Endothelial cell of umbilical vein (primary cell): ENCODE measurements around the gene KTN1. TPM values are rescaled to one million over a fixed set of nuclear protein-coding genes. Genes with fewer than 3 reads are reported as not detected.

Experiments
- BruUV-seq: library from RNA; stranded (reverse); fragments of 400-500 nt; replicated peaks from 2 replicates; lab custom pipeline; 2021; lab: Mats Ljungman, UMichigan
- CTCF ChIA-PET: fragments of 300-600, 350-600 bp; sonication (Branson Sonifier 250); formaldehyde crosslinking; loops from one replicate; lab custom pipeline; 2021; ENCODE audit warnings: antibody characterized with exemption, inconsistent platforms; lab: Charles Lee
- POLR2A ChIA-PET: fragments of 300-600, 350-600 bp; sonication (Branson Sonifier 250); formaldehyde crosslinking; loops from one replicate; lab custom pipeline; 2021; ENCODE audit warnings: antibody characterized with exemption, inconsistent platforms; lab: Charles Lee
- DNase-seq: peaks from one replicate; pipeline ENCODE4 v3.0.0-alpha.2; 2011; ENCODE audit warnings: low read depth, low spot score
- FAIRE-seq: peaks from 2 replicates; lab custom pipeline; 2011; peaks lifted over from hg19 to GRCh38; lab: Jason Lieb, UNC
- H2AFZ ChIP-seq: 2 replicates; pipeline ENCODE4 v1.6.0; 2012; ENCODE audit warnings: low read depth, low read length, control low read depth, inconsistent platforms
- H3K27ac ChIP-seq: 2 replicates; pipeline ENCODE4 v1.5.1; 2011; ENCODE audit warnings: low read depth, mild to moderate bottlenecking, control low read depth, low read length, moderate library complexity; ENCODE audit not compliant: insufficient read depth
- H3K27me3 ChIP-seq, 2 experiments: 2 replicates each; pipeline versions ENCODE4 v1.6.0 to v1.6.1; 2011; ENCODE audit warnings: low read length in 2 of 2, mixed read lengths in 1 of 2; ENCODE audit not compliant: control insufficient read depth in 2 of 2, insufficient read depth in 2 of 2
- H3K36me3 ChIP-seq, 2 experiments: 2 replicates in 1 of 2; 3 replicates in 1 of 2; pipeline ENCODE4 v1.5.1; 2011; ENCODE audit warnings: low read length in 2 of 2, mild to moderate bottlenecking in 1 of 2, moderate library complexity in 1 of 2; ENCODE audit not compliant: control insufficient read depth in 2 of 2, insufficient read depth in 2 of 2; ENCODE audit errors: extremely low read depth in 1 of 2
- H3K4me1 ChIP-seq: 3 replicates; pipeline ENCODE4 v1.5.1; 2011; ENCODE audit warnings: mild to moderate bottlenecking, low read length; ENCODE audit not compliant: control insufficient read depth, insufficient read depth; ENCODE audit errors: extremely low read depth
- H3K4me2 ChIP-seq: 2 replicates; pipeline ENCODE4 v1.6.1; 2011; ENCODE audit warnings: low read length, control low read depth, mixed read lengths; ENCODE audit not compliant: insufficient read depth
- H3K4me3 ChIP-seq, 3 experiments: fragments of 200-600 bp in 1 of 3; sonication (generic), shearing (Covaris generic) in 1 of 3; replicated peaks in 1 of 3; 2 replicates each; pipeline ENCODE4 v1.5.1; 2011 to 2016; ENCODE audit warnings: control low read depth in 3 of 3, low read length in 3 of 3, mild to moderate bottlenecking in 2 of 3, inconsistent platforms in 1 of 3, low read depth in 1 of 3, moderate library complexity in 1 of 3; ENCODE audit not compliant: insufficient read depth in 1 of 3
- H3K79me2 ChIP-seq: 2 replicates; pipeline ENCODE4 v1.6.0; 2012; ENCODE audit warnings: low read length, inconsistent platforms; ENCODE audit not compliant: control insufficient read depth, insufficient read depth
- H3K9ac ChIP-seq: replicated peaks from 2 replicates; pipeline ENCODE3; 2011; ENCODE audit warnings: low read length, control low read depth; ENCODE audit not compliant: insufficient read depth; ENCODE audit errors: extremely low read depth
- H3K9me1 ChIP-seq: replicated peaks from 3 replicates; pipeline ENCODE4 v1.6.0; 2011; ENCODE audit warnings: mild to moderate bottlenecking, low read length; ENCODE audit not compliant: control insufficient read depth, insufficient read depth; ENCODE audit errors: extremely low read depth
- H3K9me3 ChIP-seq: replicated peaks from 2 replicates; pipeline ENCODE4 v1.5.1; 2012; ENCODE audit warnings: low read length, inconsistent platforms; ENCODE audit not compliant: control insufficient read depth, insufficient read depth
- H4K20me1 ChIP-seq: replicated peaks from 2 replicates; pipeline ENCODE3; 2011; ENCODE audit warnings: mild to moderate bottlenecking, low read length; ENCODE audit not compliant: control insufficient read depth, insufficient read depth; ENCODE audit errors: extremely low read depth
- EZH2 ChIP-seq: IDR thresholded peaks from 2 replicates; pipeline ENCODE4 v1.6.1; 2012; ENCODE audit warnings: borderline replicate concordance, low read depth, mild to moderate bottlenecking, moderate library complexity, low read length, inconsistent platforms; ENCODE audit not compliant: severe bottlenecking
- FOS ChIP-seq: IDR thresholded peaks from 2 replicates; pipeline ENCODE4 v1.6.1; 2011; ENCODE audit warnings: mild to moderate bottlenecking, low read length, moderate library complexity, borderline replicate concordance; ENCODE audit not compliant: insufficient read depth
- GATA2 ChIP-seq: IDR thresholded peaks from 2 replicates; pipeline ENCODE4 v1.7.0; 2011; ENCODE audit warnings: low read depth, mild to moderate bottlenecking, moderate library complexity, mixed read lengths, low read length; ENCODE audit not compliant: insufficient read length, insufficient read depth
- JUN ChIP-seq: IDR thresholded peaks from 2 replicates; pipeline ENCODE4 v1.6.1; 2011; ENCODE audit warnings: borderline replicate concordance, low read depth; ENCODE audit not compliant: insufficient read length, insufficient read depth
- MYC ChIP-seq: IDR thresholded peaks from one replicate; pipeline ENCODE4 v1.6.1; 2011; ENCODE audit warnings: mild to moderate bottlenecking, low read depth, low read length
- POLR2A ChIP-seq: IDR thresholded peaks from 2 replicates; pipeline ENCODE4 v1.6.1; 2012; ENCODE audit warnings: low read depth, mild to moderate bottlenecking, control low read depth, low read length
- POLR2AphosphoS5 ChIP-seq: IDR thresholded peaks from 2 replicates; pipeline ENCODE4 v1.6.1; 2012; ENCODE audit warnings: low read depth, mild to moderate bottlenecking, control low read depth, low read length, moderate library complexity; ENCODE audit not compliant: insufficient read depth
- dilution Hi-C: fragments of 300-500 bp; cut with MboI; formaldehyde crosslinking; loops from one replicate; pipeline ENCODE4 v1.15.0; 2019; ENCODE audit warnings: low sequenced_read_pairs; ENCODE audit not compliant: extremely low pct_ligation_motif_present
- intact Hi-C: fragments of 100-400 bp; cut with micrococcal nuclease; formaldehyde crosslinking; loops from one replicate; pipeline ENCODE4 v1.10.0; 2022
- polyA plus RNA-seq, 4 experiments: library from polyadenylated mRNA; depleted of rRNA in 3 of 4; stranded (reverse) in 3 of 4; unstranded in 1 of 4; fragments of >200 nt; gene quantifications; 2 replicates each; pipeline versions ENCODE4 v1.2.1 to v1.2.3, GENCODE V29; 2011 to 2012; ENCODE audit warnings: missing spikeins in 1 of 4
- total RNA-seq: library from RNA; stranded (reverse); gene quantifications from 2 replicates; pipeline ENCODE4 v1.2.3, GENCODE V29; 2021
- TF ChIP-seq, protein P1 (sequence below), 2 donors: IDR thresholded peaks; 1 replicate in 1 of 2; 2 replicates in 1 of 2; pipeline ENCODE4 v1.5.1; 2011; ENCODE audit warnings: low read length in 2 of 2, mild to moderate bottlenecking in 2 of 2, moderate library complexity in 2 of 2, control low read depth in 1 of 2, inconsistent platforms in 1 of 2, low read depth in 1 of 2; ENCODE audit not compliant: insufficient read depth in 1 of 2; ENCODE audit errors: extremely low read depth in 1 of 2
- TF ChIP-seq, protein P2 (sequence below): IDR thresholded peaks from 2 replicates; pipeline ENCODE4 v1.6.1; 2011; ENCODE audit not compliant: insufficient read depth, insufficient read length

Gene KTN1
- total and polyA plus RNA-seq, 2 donors (not counting 3 experiments of a cell fraction or from before 2014, with no cell fraction given), result 33.2 to 148 TPM

DNA sequence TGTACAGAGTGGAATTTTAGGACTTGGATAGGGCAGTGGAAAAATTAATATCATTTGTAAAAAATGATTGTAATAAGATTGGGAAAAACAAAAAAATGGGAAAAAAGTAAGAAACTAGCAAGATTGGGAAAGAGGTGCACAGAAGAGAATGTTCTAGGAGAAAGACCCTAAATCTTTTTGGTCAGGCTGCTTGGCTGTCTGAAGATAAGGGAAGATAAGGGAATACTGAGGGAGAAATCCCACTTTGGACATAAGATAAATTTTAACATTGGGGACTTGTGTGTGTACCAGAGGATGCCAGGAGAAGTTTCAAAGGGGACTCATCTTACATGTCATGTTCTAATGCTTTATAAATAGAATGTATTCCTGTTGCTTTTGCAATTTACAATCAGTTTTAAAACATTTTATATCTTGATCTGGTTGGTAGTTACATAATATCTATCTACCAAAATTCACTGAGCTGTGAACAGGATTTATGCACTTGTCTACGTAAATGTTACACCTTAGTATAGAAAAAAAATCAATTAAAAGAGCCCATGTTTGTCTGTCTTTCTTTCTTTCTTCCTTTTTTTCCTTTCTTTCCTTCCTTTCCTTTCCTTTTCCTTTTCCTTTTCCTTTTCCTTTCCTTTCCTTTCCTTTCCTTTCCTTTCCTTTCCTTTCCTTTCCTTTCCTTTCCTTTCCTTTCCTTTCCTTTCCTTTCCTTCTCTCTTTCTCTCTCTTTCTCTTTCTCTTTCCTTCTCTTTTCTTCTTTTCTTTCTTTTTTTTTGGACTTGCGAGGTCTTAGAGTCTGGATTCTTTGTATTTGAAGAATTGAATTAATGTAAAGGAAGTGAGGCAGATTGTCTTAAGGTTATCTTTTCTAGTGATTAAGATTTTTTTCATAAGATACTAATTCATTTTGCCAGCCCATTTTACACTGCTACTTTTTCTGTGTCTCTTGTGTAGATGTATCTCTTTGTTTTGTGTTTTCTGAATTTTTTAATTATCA lies 66.1 kb downstream of the KTN1 start:
- ChIA-PET CTCF (no interaction called here), POLR2A (no interaction called here)
- FAIRE-seq, result no peak
- H3K4me3 ChIP-seq, result no peak overlapping the region
- no TSS peak for BruUV-seq
- H3K9me3 ChIP-seq, result no peaks in the 10 kb centered on the region
- H3K4me2 ChIP-seq, result no peak overlapping the region
- no peak overlapping the region for H3K27ac ChIP-seq
- DNase-seq, result no peak
- dilution Hi-C loops, result no loop called here
- no peak overlapping the region for H2AFZ ChIP-seq
- peaks cover 8 to 28% of the 10 kb centered on the region in 2 experiments for H3K36me3 ChIP-seq
- intact Hi-C loops, result no loop called here
- H4K20me1 ChIP-seq, result no peaks in the 10 kb centered on the region
- H3K4me1 ChIP-seq, result no peaks in the 10 kb centered on the region
- no peak overlapping the region for H3K9ac ChIP-seq
- TF ChIP-seq JUN (no peak), FOS (no peak), MYC (no peak), EZH2 (no peak), GATA2 (no peak), POLR2A (no peak), POLR2AphosphoS5 (no peak)
- TF ChIP-seq, protein P1, sequence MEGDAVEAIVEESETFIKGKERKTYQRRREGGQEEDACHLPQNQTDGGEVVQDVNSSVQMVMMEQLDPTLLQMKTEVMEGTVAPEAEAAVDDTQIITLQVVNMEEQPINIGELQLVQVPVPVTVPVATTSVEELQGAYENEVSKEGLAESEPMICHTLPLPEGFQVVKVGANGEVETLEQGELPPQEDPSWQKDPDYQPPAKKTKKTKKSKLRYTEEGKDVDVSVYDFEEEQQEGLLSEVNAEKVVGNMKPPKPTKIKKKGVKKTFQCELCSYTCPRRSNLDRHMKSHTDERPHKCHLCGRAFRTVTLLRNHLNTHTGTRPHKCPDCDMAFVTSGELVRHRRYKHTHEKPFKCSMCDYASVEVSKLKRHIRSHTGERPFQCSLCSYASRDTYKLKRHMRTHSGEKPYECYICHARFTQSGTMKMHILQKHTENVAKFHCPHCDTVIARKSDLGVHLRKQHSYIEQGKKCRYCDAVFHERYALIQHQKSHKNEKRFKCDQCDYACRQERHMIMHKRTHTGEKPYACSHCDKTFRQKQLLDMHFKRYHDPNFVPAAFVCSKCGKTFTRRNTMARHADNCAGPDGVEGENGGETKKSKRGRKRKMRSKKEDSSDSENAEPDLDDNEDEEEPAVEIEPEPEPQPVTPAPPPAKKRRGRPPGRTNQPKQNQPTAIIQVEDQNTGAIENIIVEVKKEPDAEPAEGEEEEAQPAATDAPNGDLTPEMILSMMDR (IDR thresholded peaks at IDR 0.05; ENCODE audit: extremely low read depth in 1 of 2, insufficient read depth in 1 of 2, low read depth in 1 of 2, low read length in 2 of 2), result no peak
- TF ChIP-seq, protein P2, sequence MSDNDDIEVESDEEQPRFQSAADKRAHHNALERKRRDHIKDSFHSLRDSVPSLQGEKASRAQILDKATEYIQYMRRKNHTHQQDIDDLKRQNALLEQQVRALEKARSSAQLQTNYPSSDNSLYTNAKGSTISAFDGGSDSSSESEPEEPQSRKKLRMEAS, result no peak
- no peaks in the 10 kb centered on the region for H3K27me3 ChIP-seq
- no peaks in the 10 kb centered on the region for H3K9me1 ChIP-seq
- H3K79me2 ChIP-seq, result peaks cover 2% of the 10 kb centered on the region
